ENCODE data around the gene SLC6A13.

- TF ChIP-seq CTCF (IDR thresholded peaks at IDR 0.05) = no peak
- TF ChIP-seq POLR2A (IDR thresholded peaks at IDR 0.05; ENCODE audit: low read depth) = no peak
Measured at GRCh38 chr12:177980-178828, 84.4 kb downstream of the SLC6A13 start.
